SK-N-SH treated with all-trans-retinoic acid at 6 μM for 48 hours (cell line): ENCODE measurements around the gene CLEC18C.
"Not testable (repeated sequence)": the region's sequence is repeated elsewhere in the genome, so short reads cannot be mapped to it uniquely, and the experiment has no call there.

ENCODE experiments used
- ARNTL ChIP-seq: fragments of 450-650 bp; formaldehyde crosslinking; IDR thresholded peaks from 2 replicates; pipeline ENCODE4 v1.5.0; 2020; ENCODE audit warnings: low read depth, mild to moderate bottlenecking, moderate library complexity, borderline replicate concordance
- BACH2 ChIP-seq: fragments of 250-450 bp; sonication (Bioruptor Pico); IDR thresholded peaks from 2 replicates; pipeline ENCODE4 v1.9.0; 2021; ENCODE audit warnings: mild to moderate bottlenecking, borderline replicate concordance
- ZC3H10 ChIP-seq: fragments of 250-450 bp; sonication (Bioruptor Pico); IDR thresholded peaks from 2 replicates; pipeline ENCODE4 v1.5.1; 2021; ENCODE audit warnings: mild to moderate bottlenecking, moderate library complexity
- ZFP3 ChIP-seq: fragments of 250-450 bp; sonication (Bioruptor Pico); IDR thresholded peaks from 2 replicates; pipeline ENCODE4 v1.5.0; 2020; ENCODE audit warnings: mild to moderate bottlenecking, moderate library complexity
- ZNF70 ChIP-seq: fragments of 450-650 bp; formaldehyde crosslinking; IDR thresholded peaks from 2 replicates; pipeline ENCODE4 v1.5.0; 2020; ENCODE audit warnings: mild to moderate bottlenecking, moderate library complexity
- ZNF8 ChIP-seq: fragments of 450-650 bp; formaldehyde crosslinking; IDR thresholded peaks from 2 replicates; pipeline ENCODE4 v1.5.0; 2020; ENCODE audit warnings: mild to moderate bottlenecking, moderate library complexity
- TF ChIP-seq, protein P1 (sequence below): fragments of 250-450 bp; sonication (Bioruptor Pico); IDR thresholded peaks from 2 replicates; pipeline ENCODE4 v1.8.0; 2020; ENCODE audit warnings: mild to moderate bottlenecking, moderate library complexity, borderline replicate concordance
- TF ChIP-seq, protein P2 (sequence below): fragments of 250-450 bp; sonication (Bioruptor Pico); IDR thresholded peaks from 2 replicates; pipeline ENCODE4 v1.5.0; 2020; ENCODE audit warnings: mild to moderate bottlenecking, moderate library complexity

DNA sequence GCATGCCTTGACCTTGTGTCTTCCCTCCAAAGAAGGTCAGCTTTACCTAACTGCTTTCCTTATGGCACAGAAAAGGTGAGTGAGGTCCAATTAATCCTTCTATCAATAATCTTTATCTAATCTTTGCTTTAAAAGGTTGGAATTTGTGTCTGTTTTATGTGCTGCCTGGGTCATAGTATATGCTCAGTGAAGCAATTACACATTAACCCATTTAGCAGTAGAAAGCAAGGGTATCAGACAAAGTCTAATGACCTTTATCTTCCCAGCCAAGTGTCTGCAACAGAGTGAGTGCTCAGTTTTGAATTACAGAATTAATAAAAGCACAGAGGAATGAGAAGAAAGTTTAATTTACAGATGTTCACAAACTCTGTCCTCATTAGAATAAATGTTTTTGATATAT lies 52.4 kb downstream of the CLEC18C start:
- TF ChIP-seq ZNF70, ZC3H10, ZFP3, ARNTL, BACH2, ZNF8 (CRISPR knock-in tag): not testable (repeated sequence)
- TF ChIP-seq, protein P1, sequence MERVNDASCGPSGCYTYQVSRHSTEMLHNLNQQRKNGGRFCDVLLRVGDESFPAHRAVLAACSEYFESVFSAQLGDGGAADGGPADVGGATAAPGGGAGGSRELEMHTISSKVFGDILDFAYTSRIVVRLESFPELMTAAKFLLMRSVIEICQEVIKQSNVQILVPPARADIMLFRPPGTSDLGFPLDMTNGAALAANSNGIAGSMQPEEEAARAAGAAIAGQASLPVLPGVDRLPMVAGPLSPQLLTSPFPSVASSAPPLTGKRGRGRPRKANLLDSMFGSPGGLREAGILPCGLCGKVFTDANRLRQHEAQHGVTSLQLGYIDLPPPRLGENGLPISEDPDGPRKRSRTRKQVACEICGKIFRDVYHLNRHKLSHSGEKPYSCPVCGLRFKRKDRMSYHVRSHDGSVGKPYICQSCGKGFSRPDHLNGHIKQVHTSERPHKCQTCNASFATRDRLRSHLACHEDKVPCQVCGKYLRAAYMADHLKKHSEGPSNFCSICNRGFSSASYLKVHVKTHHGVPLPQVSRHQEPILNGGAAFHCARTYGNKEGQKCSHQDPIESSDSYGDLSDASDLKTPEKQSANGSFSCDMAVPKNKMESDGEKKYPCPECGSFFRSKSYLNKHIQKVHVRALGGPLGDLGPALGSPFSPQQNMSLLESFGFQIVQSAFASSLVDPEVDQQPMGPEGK (CRISPR knock-in tag): not testable (repeated sequence)
- TF ChIP-seq, protein P2, sequence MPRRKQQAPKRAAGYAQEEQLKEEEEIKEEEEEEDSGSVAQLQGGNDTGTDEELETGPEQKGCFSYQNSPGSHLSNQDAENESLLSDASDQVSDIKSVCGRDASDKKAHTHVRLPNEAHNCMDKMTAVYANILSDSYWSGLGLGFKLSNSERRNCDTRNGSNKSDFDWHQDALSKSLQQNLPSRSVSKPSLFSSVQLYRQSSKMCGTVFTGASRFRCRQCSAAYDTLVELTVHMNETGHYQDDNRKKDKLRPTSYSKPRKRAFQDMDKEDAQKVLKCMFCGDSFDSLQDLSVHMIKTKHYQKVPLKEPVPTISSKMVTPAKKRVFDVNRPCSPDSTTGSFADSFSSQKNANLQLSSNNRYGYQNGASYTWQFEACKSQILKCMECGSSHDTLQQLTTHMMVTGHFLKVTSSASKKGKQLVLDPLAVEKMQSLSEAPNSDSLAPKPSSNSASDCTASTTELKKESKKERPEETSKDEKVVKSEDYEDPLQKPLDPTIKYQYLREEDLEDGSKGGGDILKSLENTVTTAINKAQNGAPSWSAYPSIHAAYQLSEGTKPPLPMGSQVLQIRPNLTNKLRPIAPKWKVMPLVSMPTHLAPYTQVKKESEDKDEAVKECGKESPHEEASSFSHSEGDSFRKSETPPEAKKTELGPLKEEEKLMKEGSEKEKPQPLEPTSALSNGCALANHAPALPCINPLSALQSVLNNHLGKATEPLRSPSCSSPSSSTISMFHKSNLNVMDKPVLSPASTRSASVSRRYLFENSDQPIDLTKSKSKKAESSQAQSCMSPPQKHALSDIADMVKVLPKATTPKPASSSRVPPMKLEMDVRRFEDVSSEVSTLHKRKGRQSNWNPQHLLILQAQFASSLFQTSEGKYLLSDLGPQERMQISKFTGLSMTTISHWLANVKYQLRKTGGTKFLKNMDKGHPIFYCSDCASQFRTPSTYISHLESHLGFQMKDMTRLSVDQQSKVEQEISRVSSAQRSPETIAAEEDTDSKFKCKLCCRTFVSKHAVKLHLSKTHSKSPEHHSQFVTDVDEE (CRISPR knock-in tag): not testable (repeated sequence)
